K562 (cell line): ENCODE data around the gene PRRC2A. TPM values are rescaled to one million over a fixed set of nuclear protein-coding genes. Genes with fewer than 3 reads are reported as not detected.

Source experiments
- GTF2A2 ChIP-seq: IDR thresholded peaks from 2 replicates; pipeline ENCODE4 v1.6.1; 2016; ENCODE audit warnings: mild to moderate bottlenecking, missing genetic modification characterization, missing compliant biosample characterization
- HDAC2 ChIP-seq: fragments of 450-650 bp; IDR thresholded peaks from 2 replicates; pipeline ENCODE4 v1.6.1; 2016; ENCODE audit warnings: mild to moderate bottlenecking
- HLTF ChIP-seq: fragments of 450-650 bp; IDR thresholded peaks from 2 replicates; pipeline ENCODE4 v1.6.1; 2016
- KDM2B ChIP-seq: fragments of 250-450 bp; sonication (Bioruptor Pico); IDR thresholded peaks from 2 replicates; pipeline ENCODE4 v1.8.0; 2021; ENCODE audit warnings: mild to moderate bottlenecking, moderate library complexity
- KLF6 ChIP-seq: fragments of 250-450 bp; sonication (Bioruptor Pico); IDR thresholded peaks from 2 replicates; pipeline ENCODE4 v1.4.0; 2020; ENCODE audit warnings: mild to moderate bottlenecking, moderate library complexity, borderline replicate concordance
- MCM3 ChIP-seq: fragments of 450-650 bp; IDR thresholded peaks from 2 replicates; pipeline ENCODE4 v1.6.1; 2016
- NONO ChIP-seq, 2 experiments: fragments of 200-400 bp in 1 of 2; fragments of 450-650 bp in 1 of 2; formaldehyde crosslinking in 1 of 2; IDR thresholded peaks; 2 replicates each; pipeline ENCODE4 v1.6.1; 2017; ENCODE audit warnings: low read depth in 2 of 2, mild to moderate bottlenecking in 2 of 2, moderate library complexity in 2 of 2, low read length in 1 of 2
- NR4A1 ChIP-seq, 2 experiments: fragments of 250-450 bp in 1 of 2; fragments of 450-650 bp in 1 of 2; sonication (Bioruptor Pico) in 1 of 2; IDR thresholded peaks; 2 replicates each; pipeline versions ENCODE4 v1.4.0 to v1.6.1; 2016 to 2020; ENCODE audit warnings: mild to moderate bottlenecking in 2 of 2, missing compliant biosample characterization in 1 of 2, missing genetic modification characterization in 1 of 2, moderate library complexity in 1 of 2
- RCOR1 ChIP-seq, 2 experiments: IDR thresholded peaks; 2 replicates each; pipeline ENCODE4 v1.6.1; 2012; ENCODE audit warnings: low read depth in 2 of 2, low read length in 2 of 2, borderline replicate concordance in 1 of 2, improper control_type of control experiment in 1 of 2
- RFX1 ChIP-seq: fragments of 450-650 bp; IDR thresholded peaks from 2 replicates; pipeline ENCODE4 v1.6.1; 2016; ENCODE audit warnings: mild to moderate bottlenecking, moderate library complexity
- ZNF124 ChIP-seq: sonication (generic); formaldehyde crosslinking; IDR thresholded peaks from 2 replicates; pipeline ENCODE4 v1.8.1; 2022; ENCODE audit warnings: missing genetic modification reagents
- ZNF197 ChIP-seq: fragments of 200-800 bp; sonication (Bioruptor generic); IDR thresholded peaks from 2 replicates; pipeline ENCODE4 v1.6.1; 2016; ENCODE audit warnings: low read depth, missing genetic modification characterization, missing compliant biosample characterization
- ZNF444 ChIP-seq: fragments of 250-450 bp; sonication (Bioruptor Pico); IDR thresholded peaks from 2 replicates; pipeline ENCODE4 v1.4.0; 2020; ENCODE audit warnings: mild to moderate bottlenecking, moderate library complexity
- polyA plus RNA-seq, 8 experiments: library from polyadenylated mRNA; depleted of rRNA in 4 of 8; stranded (reverse) in 5 of 8; unstranded in 3 of 8; fragments of >200 nt; fragmentation: Nextera tagmentation in 2 of 8; fragmentation: Illumina TruSeq in 1 of 8; extraction: Ambion mirVana in 2 of 8; extraction: Trizol in 1 of 8; gene quantifications; 2 replicates each; pipeline versions ENCODE4 v1.2.1 to v1.2.3, GENCODE V29; 2011 to 2014; ENCODE audit warnings: inconsistent platforms in 1 of 8, missing spikeins in 1 of 8
- total RNA-seq, 7 experiments: library from RNA; depleted of rRNA in 6 of 7; stranded (reverse); fragments of >200 nt in 6 of 7; fragmentation: Illumina TruSeq in 2 of 7; extraction: Trizol in 2 of 7; gene quantifications; 2 replicates each; pipeline versions ENCODE4 v1.2.1 to v1.2.3, GENCODE V29; 2011 to 2021; ENCODE audit warnings: low replicate concordance in 1 of 7
- TF ChIP-seq, protein P1 (sequence below): conservative IDR thresholded peaks from 2 replicates; pipeline ENCODE4 v1.6.1; 2011; ENCODE audit warnings: low read depth, mild to moderate bottlenecking, low read length; ENCODE audit not compliant: control insufficient read depth
- TF ChIP-seq, protein P2 (sequence below): sonication (generic); formaldehyde crosslinking; IDR thresholded peaks from 2 replicates; pipeline ENCODE4 v1.8.0; 2022; ENCODE audit warnings: mild to moderate bottlenecking, missing genetic modification reagents, borderline replicate concordance
- TF ChIP-seq, protein P3 (sequence below): fragments of 450-650 bp; IDR thresholded peaks from 2 replicates; pipeline ENCODE4 v1.6.1; 2016; ENCODE audit warnings: antibody characterized with exemption

Gene PRRC2A
- total and polyA plus RNA-seq, 9 of the 15 experiments (the other 6 are each of a cell fraction or from before 2014, with no cell fraction given) = 1.0 to 332 (median 63.0) TPM

DNA sequence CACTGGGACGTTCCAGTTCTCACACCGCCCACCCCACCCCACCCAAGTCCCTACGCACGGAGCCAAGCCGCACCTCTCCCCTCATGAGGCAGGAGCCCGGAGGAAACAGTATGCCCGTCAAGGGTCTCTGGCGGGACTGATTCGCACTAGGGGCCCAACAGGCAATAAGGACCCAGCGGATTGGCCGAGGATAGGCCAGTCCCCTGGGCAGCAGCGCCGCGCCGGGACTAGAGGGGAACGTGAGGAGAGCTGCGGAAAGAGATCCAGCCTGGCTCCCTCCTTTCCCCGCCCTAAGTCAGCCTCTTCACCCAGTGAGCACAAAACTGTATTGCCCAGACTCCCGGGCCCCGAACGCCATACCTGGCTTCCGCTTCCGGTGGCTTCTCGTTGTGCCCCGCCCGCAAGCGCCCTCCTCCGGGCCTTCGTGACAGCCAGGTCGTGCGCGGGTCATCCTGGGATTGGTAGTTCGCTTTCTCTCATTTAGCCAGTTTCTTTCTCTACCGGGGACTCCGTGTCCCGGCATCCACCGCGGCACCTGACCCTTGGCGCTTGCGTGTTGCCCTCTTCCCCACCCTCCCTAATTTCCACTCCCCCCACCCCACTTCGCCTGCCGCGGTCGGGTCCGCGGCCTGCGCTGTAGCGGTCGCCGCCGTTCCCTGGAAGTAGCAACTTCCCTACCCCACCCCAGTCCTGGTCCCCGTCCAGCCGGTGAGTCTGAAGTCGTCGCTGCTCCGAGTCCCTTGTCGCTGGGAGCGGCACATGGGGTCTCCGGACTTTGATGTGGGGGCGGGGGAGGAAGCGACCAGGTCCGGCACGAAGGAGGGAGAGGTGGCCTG is 45.2 kb downstream of the PRRC2A start, which contains the start of gene CSNK2B (continued):
- TF ChIP-seq, protein P1, sequence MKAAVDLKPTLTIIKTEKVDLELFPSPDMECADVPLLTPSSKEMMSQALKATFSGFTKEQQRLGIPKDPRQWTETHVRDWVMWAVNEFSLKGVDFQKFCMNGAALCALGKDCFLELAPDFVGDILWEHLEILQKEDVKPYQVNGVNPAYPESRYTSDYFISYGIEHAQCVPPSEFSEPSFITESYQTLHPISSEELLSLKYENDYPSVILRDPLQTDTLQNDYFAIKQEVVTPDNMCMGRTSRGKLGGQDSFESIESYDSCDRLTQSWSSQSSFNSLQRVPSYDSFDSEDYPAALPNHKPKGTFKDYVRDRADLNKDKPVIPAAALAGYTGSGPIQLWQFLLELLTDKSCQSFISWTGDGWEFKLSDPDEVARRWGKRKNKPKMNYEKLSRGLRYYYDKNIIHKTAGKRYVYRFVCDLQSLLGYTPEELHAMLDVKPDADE = peak; percentile 98
- TF ChIP-seq ZNF444 (CRISPR knock-in tag) (peak; percentile 34; the same call in 1 of the 2 replicates), RCOR1 (IDR thresholded peaks at IDR 0.05; ENCODE audit: borderline replicate concordance in 1 of 2, low read depth in 2 of 2, low read length in 2 of 2) (no peak), RFX1 (no peak), NR4A1 (CRISPR knock-in tag; IDR thresholded peaks at IDR 0.05) (peak; percentile 55; the same call in 1 of the 2 replicates), NR4A1 (tag; IDR thresholded peaks at IDR 0.05) (no peak), NONO (IDR thresholded peaks at IDR 0.05; ENCODE audit: low read depth in 2 of 2, low read length in 1 of 2) (peak in 1 of 2 experiments; percentile 75; a peak in 2 of 4 replicates), ZNF124 (CRISPR knock-in tag) (no peak), KDM2B (CRISPR knock-in tag) (no peak), KLF6 (peak; percentile 18; the same call in 1 of the 2 replicates), GTF2A2 (tag) (no peak), MCM3 (no peak), HDAC2 (peak; percentile 89), ZNF197 (CRISPR knock-in tag) (no peak), HLTF (peak; percentile 82; the same call in 1 of the 2 replicates)
- TF ChIP-seq, protein P2, sequence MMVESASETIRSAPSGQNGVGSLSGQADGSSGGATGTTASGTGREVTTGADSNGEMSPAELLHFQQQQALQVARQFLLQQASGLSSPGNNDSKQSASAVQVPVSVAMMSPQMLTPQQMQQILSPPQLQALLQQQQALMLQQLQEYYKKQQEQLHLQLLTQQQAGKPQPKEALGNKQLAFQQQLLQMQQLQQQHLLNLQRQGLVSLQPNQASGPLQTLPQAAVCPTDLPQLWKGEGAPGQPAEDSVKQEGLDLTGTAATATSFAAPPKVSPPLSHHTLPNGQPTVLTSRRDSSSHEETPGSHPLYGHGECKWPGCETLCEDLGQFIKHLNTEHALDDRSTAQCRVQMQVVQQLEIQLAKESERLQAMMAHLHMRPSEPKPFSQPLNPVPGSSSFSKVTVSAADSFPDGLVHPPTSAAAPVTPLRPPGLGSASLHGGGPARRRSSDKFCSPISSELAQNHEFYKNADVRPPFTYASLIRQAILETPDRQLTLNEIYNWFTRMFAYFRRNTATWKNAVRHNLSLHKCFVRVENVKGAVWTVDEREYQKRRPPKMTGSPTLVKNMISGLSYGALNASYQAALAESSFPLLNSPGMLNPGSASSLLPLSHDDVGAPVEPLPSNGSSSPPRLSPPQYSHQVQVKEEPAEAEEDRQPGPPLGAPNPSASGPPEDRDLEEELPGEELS = peak; percentile 92; the same call in 1 of the 2 replicates
- TF ChIP-seq, protein P3, sequence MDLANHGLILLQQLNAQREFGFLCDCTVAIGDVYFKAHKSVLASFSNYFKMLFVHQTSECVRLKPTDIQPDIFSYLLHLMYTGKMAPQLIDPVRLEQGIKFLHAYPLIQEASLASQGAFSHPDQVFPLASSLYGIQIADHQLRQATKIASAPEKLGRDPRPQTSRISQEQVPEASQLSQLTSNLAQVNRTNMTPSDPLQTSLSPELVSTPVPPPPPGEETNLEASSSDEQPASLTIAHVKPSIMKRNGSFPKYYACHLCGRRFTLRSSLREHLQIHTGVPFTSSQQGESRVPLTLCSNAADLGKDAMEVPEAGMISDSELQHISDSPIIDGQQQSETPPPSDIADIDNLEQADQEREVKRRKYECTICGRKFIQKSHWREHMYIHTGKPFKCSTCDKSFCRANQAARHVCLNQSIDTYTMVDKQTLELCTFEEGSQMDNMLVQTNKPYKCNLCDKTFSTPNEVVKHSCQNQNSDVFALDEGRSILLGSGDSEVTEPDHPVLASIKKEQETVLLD = peak; percentile 79
